Ecto neural progenitor cell (in vitro differentiated cells): ENCODE results near the gene LSR.

Experiments used
- DNase-seq: peaks from one replicate; pipeline ENCODE4 v3.0.0-alpha.2; 2018; ENCODE audit warnings: low spot score

The LSR gene

DNA sequence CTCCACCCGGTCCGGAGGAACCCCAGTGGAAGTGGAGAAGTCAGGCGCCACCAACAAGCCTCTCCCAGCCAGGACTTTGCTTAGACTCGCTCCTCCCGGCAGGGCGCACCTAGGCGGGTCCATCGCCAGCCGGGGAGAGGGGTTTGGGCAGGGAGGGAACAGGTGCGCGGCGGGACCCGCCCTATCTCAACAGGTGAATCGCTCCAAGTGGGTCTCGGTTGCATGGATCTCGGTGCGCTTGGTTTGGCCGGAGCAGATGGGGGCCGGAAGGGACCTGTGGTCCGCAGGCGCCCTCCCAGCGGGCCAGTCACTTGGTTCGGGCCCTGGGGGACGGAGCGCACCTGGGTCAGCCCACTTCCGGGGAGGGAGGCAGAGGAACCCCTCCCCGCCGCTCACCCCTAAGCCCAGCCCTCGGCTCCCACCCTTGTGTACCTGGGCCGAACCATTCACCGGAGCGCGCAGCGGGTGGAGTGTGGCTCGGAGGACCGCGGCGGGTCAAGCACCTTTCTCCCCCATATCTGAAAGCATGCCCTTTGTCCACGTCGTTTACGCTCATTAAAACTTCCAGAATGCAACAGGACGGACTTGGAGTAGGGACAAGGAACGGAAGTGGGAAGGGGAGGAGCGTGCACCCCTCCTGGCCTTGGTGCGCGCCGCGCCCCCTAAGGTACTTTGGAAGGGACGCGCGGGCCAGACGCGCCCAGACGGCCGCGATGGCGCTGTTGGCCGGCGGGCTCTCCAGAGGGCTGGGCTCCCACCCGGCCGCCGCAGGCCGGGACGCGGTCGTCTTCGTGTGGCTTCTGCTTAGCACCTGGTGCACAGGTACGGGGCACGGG is at the start of gene LSR:
TSS of gene LSR (plus strand) at position 693 of the 836 bp plus-strand sequence. CDS start at position 714, 21 bp downstream.
- DNase-seq: peak; percentile 92

GRCh38 chr19:35199481-35199880 is 49.3 kb upstream of the LSR start:
- DNase-seq: no peak

DNA sequence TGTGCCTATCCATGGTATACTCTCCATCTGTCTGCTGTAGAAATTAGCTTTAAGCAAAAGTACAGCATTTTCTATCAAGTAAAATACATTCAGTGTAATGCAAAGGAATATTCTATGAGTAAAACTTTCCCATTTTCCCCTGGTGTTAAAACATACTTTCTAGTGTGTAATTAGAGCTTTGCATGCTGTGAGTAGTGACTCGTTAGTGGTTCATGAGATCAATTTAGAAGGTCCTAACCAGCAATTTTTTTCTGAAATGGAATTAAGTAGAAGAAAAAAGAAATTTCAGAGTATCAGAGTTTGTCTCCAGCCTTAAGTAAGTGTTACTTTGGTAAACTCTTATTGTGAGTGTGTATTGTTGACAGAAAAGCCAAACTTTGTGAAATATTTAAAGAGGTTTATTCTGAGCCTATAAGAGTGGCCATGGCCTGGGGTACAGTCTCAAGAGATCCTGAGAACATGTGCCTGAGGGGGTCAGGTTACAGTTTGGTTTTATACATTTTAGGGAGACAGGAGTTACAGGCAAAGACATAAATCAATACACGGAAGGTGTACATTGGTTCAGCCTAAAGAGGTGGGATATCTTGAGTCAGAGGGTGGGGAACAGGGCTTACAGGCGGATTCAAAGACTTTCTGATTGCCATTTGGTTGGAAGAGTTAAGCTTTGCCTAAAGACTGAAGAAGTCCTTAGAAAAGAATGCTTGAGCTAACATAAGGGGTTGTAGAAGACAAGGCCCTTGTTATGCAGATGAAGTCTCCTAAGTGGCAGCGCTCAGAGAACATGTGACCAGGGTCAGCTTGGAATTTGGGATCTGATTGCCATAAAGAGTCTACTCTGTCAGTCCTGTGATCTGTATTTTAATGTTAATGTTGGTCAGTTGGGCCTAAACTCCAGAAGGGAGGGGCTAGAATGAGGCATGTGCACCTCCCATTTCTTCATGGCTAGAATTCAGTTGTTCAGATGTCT is 45.8 kb upstream of the LSR start:
- no peak for DNase-seq

GRCh38 chr19:35204799-35205732 is 43.7 kb upstream of the LSR start:
- DNase-seq: no peak

- DNase-seq: peak; percentile 28
These were observed 43.0 kb upstream of the LSR start for GRCh38 chr19:35205733-35206323.

DNA sequence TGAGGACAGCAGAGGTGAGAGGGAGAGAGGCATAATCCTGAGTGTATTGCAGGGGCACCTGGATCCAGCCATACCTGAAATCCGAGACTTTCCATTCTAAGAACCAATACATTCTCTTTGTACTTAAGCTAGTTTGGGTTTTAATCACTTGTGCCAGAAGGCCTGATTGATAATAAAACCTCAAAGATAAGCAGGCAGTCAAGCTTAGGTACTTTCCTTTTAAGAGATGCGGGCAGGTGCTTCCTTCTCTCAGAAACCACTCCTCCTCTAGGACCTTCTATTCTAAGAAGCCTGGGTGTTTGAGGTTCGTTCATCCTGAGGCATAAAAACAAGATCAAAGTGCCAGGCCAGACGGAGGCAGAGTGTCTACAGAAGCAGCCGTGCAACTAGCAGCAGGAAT is 42.4 kb upstream of the LSR start:
- DNase-seq: peak; percentile 8

DNA sequence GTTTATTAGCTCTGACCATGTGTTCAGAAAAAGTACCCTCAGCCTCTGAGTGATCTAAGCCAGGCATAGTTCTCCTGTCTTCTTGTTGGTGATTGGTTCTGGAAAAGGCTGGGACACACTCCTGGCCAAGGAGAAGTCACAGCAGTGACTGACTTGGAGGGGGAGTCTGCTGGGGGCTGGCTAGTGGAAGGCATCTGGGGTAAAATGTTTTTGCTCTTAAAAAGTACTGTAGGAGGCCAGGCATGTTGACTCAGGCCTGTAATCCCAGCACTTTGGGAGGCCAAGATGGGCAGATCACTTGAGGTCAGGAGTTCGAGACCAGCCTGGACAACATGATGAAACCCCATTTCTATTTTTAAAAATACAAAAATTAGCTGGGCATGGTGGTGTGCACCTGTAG is 41.9 kb upstream of the LSR start:
- DNase-seq: peak; percentile 5

GRCh38 chr19:35207391-35207871 is 41.4 kb upstream of the LSR start:
- DNase-seq: peak; percentile 15

- DNase-seq: peak; percentile 10
These were observed 40.7 kb upstream of the LSR start for GRCh38 chr19:35208121-35208520.

DNA sequence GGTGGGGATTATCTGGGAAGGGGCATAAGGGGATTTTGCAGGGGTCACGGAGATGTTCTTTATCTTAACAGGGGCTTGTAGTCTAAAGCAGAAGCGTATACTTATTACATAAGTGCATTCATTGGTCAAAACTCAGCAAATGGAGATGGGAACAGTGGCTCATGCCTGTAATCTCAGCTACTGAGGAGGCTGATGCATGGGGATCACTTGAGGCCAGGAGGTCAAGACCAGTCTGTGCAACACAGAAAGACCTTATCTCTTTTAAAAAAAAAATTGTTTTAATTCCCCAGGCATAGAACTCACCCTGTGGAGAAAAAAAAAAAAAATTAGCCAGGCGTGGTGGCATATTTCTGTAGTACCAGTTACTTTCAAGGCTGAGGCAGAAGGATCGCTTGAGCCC is 39.2 kb upstream of the LSR start:
- peak; percentile 21 for DNase-seq

- DNase-seq: no peak
These were observed 37.1 kb upstream of the LSR start for GRCh38 chr19:35211545-35212230.

DNA sequence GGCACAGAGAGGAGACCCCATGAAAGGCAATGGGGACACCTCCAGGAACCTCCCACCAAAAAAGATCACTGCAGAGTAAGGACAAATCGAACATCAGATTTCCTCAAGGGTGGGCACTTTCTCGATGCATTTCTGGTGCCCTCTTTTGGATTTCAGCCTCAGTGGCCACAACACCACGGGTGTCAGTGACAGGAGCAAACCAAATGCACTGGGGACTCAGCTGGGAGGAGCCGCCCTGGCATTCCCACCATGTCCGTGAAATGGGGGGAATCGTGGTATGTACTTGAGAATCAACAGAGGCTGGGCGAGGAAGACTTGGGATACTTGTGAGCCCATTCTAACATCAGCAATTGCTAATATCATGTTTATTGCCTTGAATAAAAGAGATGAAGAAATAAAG is 36.6 kb upstream of the LSR start:
- DNase-seq: no peak

GRCh38 chr19:35213663-35214632 is 34.9 kb upstream of the LSR start:
- no peak for DNase-seq

- DNase-seq: no peak
These were observed 33.9 kb upstream of the LSR start for GRCh38 chr19:35214766-35215422.

GRCh38 chr19:35216016-35216832 is 32.6 kb upstream of the LSR start:
- DNase-seq: no peak

DNA sequence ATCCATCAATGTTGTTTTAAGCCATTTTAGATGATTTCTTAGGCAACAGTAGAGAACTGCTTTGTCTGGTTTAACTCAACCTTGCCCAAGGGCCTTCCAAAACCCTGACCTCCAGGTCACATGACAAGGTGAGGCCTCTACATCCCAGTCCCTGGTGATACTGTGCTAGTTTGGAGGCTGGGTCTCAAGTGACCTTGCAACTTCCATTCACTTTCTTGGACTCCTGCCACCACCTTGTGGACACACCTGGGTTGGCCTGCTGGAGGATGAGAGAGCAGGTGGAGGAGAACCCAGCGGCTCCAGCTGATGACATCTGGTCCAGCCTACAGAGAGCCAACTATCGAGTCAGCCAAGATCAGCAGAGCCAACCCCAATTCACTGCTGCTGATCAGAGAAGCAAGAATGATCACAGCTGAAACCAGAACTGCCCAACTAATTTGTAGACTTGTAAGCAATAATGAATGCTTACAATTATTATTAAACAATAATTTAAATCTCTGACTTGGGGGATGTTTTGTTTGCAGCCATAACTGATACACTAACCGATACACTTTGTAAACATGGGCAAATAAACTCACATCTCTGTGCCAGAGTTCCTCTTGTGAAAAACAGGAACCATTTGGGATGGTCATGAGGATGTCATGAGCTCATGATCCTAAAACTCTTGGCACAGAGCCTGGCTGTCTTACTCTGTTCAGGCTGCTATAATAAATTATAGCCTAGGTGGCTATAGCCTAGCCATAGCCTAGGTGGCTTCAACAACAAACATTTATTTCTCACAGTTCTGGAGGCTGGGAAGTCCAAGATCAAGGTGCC is 31.8 kb upstream of the LSR start:
- DNase-seq: no peak

- no peak for DNase-seq
These were observed 31.2 kb upstream of the LSR start for GRCh38 chr19:35217649-35217990.
